HG02884 (cell line): Measurements from ENCODE around the gene ZMYND11.

ENCODE experiments used
- ATAC-seq: cut with Tn5 transposase; IDR thresholded peaks from one replicate; pipeline ENCODE4 v1.9.1; 2021; ENCODE audit warnings: mild to moderate bottlenecking, moderate library complexity; ENCODE audit not compliant: unreplicated experiment

The ZMYND11 gene

GRCh38 chr10:135132-135600 lies at the start of gene ZMYND11:
Gene ZMYND11 (plus strand): TSS chr10:135455. CDS start chr10:180013, 44,558 bp downstream.
- peak; percentile 43 for ATAC-seq

- no peak for ATAC-seq
Observed at GRCh38 chr10:86031-86430, 49.2 kb upstream of the ZMYND11 start.

GRCh38 chr10:87177-88080 lies 47.8 kb upstream of the ZMYND11 start:
- no peak for ATAC-seq

GRCh38 chr10:88253-88652 lies 47.0 kb upstream of the ZMYND11 start:
- ATAC-seq: no peak

DNA sequence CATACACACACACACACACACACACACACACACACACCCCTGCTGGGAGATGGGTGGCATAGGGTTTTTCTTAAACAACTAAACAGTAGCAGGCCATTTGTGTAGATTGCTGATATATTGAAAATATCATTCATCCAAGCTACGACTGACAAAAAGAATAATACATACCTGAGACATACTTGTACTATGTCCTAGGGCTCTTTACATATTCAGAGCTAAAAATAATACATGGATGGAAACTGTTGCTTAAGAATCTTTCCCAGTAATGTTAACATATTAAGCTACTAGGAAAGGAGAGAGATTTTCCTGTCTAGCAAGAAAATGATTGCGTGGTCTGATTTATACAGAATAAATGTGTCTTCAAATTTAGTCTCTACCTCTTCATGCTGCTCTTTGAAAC lies 46.0 kb upstream of the ZMYND11 start:
- no peak for ATAC-seq

- ATAC-seq: no peak
Observed at GRCh38 chr10:90161-90560, 45.1 kb upstream of the ZMYND11 start.

DNA sequence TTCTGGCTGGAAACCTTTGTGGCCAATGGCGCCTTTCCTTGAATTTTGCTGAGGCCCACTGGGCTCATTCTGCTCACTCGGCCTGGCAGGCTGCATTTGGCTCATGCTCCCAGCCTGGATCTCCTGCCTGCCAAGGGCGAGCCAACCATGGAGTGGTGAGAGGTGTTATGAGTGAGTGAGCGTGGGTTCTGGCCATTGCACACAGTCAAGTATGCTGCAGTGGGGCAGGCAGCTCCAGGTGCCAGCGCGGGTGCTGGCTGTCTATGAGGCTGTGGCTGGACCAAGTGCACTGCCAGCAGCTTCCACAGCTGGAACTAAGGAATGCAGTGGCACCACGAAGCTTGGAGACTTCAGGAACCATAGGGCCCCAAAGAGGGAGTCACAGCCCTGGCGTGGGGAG lies 43.9 kb upstream of the ZMYND11 start:
- no peak for ATAC-seq

GRCh38 chr10:92153-92552 lies 43.1 kb upstream of the ZMYND11 start:
- ATAC-seq: no peak

- no peak for ATAC-seq
Observed at GRCh38 chr10:92846-93245, 42.4 kb upstream of the ZMYND11 start.

GRCh38 chr10:94613-95012 lies 40.6 kb upstream of the ZMYND11 start:
- ATAC-seq: no peak

GRCh38 chr10:95356-96115 lies 39.7 kb upstream of the ZMYND11 start:
- no peak for ATAC-seq

DNA sequence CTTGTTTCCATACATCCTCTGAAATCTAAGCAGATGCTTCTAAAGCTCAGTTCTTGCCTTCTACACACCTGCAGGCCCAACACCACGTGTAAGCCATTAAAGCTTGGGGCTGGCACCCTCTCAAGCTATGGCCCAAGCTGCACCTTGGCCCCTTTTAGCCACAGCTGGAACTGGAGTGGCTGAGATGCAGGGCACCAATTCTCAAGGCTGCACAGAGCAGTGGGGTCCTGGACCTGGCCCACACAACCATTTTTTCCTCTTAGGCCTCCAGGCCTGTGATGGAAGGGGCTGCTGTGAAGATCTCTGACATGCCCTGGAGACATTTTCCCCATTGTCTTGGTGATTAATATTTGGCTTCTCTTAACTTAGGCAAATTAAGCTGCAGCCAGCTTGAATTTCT lies 38.8 kb upstream of the ZMYND11 start:
- no peak for ATAC-seq

- ATAC-seq: no peak
Observed at GRCh38 chr10:104416-104815, 30.8 kb upstream of the ZMYND11 start.

- no peak for ATAC-seq
Observed at GRCh38 chr10:104862-105565, 30.2 kb upstream of the ZMYND11 start.

DNA sequence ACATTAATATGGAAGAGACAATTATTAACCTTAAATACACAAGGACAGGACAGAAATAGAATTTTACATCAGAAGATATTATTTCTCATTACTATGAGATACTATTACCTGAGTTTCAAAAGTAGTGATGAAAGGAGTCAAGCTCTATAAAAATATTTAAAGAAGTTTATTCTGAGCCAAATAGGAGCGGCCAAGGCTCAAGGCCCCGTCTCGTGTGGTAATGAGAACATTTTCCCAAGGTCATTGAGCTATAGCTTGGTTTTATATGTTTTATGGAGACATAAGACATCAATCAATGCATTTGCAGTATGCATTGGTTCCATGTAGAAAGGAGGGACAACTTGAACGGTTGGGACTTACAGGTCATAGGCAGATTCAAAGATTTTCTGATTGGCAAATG lies 29.4 kb upstream of the ZMYND11 start:
- ATAC-seq: no peak

DNA sequence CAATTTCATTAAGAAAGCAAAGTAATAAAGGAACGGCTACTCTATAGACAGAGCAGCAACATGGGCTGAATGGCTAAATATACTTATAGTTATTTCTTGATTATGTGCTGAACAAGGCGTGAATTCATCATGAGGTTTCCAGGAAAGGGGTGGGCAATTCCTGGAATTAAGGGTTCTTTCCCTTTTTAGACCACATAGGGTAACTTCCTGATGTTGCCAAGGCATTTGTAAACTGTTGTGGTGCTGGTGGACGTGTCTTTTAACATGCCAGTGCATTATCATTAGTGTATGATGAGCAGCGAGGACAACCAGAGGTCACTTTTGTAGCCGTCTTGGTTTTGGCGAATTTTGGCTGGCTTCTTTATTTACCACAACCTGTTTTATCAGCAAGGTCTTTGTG lies 28.5 kb upstream of the ZMYND11 start:
- no peak for ATAC-seq

DNA sequence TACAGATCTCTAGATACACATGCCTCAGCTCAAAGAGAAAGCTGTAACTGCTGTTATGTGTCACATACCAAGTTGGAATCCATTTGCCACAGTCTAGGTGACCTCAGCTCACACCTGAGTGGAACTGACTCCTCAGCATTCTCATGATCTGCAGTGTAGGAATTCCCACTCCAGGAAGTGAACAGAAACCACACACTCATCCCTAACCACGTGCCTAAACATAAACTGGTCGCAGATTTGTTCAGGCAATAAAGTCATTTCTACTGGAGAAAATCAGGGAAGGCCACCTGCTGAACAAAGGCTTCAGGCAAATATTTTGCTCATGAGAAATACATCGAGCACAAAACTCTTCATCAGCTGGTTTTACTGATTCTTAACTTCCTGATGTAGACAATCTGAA lies 23.0 kb upstream of the ZMYND11 start:
- no peak for ATAC-seq

- ATAC-seq: no peak
Observed at GRCh38 chr10:124874-125273, 10.4 kb upstream of the ZMYND11 start.

GRCh38 chr10:127612-128432 lies 7.4 kb upstream of the ZMYND11 start:
- ATAC-seq: peak; percentile 84

GRCh38 chr10:129810-130209 lies 5.4 kb upstream of the ZMYND11 start:
- no peak for ATAC-seq
